NCI-H460 (cell line): ENCODE measurements around the gene RNU7-1. TPM values are rescaled to one million over a fixed set of nuclear protein-coding genes. Genes with fewer than 3 reads are reported as not detected.
A peak's percentile ranks its signal among the peaks of the same experiment; 100 is the strongest.

Source experiments
- DNase-seq: peaks from one replicate; pipeline ENCODE4 v3.0.0-alpha.2; 2016; ENCODE audit warnings: low read depth; ENCODE audit errors: extremely low read depth
- total RNA-seq: library from RNA; depleted of rRNA; stranded (reverse); fragments of >200 nt; shearing (Covaris generic); gene quantifications from 2 replicates; pipeline ENCODE4 v1.2.3, GENCODE V29; 2014

The RNU7-1 gene
- total RNA-seq, 1 experiment from 2014 or later = not detected

DNA sequence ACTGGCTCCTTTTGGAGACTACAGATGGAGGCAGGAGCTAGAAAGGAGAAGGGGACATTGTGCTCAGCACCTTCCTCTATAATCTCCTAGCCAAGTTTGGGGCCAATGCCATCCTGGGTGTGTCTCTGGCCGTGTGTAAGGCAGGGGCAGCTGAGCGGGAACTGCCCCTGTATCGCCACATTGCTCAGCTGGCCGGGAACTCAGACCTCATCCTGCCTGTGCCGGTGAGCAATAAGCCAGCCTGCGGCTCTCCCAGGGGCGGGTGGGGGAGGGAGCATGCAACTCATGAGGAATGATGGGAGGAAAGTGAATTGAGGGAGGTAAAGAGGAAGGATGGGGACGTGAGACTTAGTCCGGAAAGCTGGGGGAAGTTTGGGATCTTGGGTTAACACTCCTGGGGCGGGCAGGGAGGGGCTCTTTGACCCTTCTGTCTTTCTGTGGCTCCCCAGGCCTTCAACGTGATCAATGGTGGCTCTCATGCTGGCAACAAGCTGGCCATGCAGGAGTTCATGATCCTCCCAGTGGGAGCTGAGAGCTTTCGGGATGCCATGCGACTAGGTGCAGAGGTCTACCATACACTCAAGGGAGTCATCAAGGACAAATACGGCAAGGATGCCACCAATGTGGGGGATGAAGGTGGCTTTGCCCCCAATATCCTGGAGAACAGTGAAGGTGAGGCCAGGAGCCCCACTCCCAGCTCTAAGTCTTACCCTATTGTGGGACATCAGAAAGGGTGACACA lies 26.0 kb upstream of the RNU7-1 start:
- no peak for DNase-seq

DNA sequence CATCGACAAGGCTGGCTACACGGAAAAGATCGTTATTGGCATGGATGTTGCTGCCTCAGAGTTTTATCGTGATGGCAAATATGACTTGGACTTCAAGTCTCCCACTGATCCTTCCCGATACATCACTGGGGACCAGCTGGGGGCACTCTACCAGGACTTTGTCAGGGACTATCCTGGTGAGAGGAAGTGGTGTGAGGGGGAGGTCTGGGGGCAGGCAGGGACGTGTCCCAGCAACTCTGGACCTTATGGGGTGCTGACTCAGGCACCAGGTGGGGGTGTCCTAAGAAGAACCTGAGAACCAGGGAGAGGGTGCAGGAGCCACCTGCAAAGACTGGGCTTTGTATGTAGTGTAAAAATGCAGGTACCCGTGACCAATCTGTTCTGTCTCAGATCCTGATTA lies 24.0 kb upstream of the RNU7-1 start:
- no peak for DNase-seq

DNA sequence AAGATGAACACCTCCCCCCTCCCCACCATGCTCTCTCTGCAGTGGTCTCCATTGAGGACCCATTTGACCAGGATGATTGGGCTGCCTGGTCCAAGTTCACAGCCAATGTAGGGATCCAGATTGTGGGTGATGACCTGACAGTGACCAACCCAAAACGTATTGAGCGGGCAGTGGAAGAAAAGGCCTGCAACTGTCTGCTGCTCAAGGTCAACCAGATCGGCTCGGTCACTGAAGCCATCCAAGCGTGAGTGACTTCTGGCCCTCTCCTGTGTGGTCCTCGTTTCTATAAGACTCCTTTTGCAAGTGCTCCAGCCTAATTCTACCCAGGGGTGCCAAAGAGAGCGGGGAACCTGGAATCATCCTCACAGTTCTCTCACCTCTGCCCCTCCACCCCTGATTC lies 22.1 kb upstream of the RNU7-1 start:
- no peak for DNase-seq

DNA sequence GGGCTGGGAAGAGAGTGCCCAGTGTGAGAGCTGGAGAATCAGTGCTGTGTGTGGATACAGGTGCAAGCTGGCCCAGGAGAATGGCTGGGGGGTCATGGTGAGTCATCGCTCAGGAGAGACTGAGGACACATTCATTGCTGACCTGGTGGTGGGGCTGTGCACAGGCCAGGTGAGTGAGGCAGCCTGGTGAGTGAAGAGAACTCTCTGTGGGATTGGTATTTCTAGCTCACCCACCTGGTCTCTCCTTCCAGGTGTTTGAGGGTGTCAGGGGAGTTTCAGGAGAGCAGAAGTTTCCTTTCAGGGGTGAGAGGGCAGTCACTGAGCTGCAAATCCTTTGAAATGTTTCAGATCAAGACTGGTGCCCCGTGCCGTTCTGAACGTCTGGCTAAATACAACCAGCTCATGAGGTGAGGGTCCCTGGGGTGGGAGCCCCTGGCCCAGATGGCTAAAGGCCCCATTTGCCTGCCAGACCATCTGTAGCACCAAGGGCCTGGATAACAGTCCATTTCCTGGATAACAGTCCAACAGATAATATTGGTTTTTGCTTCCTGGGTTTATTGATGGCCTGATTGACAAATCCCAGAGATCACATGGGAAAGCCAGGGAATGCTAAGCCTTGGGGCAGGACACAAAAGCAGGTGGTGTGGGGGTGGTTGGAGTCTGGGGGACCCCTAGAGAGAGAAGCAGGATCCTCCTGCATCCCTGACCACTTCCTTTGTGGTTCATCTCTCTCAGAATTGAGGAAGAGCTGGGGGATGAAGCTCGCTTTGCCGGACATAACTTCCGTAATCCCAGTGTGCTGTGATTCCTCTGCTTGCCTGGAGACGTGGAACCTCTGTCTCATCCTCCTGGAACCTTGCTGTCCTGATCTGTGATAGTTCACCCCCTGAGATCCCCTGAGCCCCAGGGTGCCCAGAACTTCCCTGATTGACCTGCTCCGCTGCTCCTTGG lies 21.3 kb upstream of the RNU7-1 start:
- no peak for DNase-seq

DNA sequence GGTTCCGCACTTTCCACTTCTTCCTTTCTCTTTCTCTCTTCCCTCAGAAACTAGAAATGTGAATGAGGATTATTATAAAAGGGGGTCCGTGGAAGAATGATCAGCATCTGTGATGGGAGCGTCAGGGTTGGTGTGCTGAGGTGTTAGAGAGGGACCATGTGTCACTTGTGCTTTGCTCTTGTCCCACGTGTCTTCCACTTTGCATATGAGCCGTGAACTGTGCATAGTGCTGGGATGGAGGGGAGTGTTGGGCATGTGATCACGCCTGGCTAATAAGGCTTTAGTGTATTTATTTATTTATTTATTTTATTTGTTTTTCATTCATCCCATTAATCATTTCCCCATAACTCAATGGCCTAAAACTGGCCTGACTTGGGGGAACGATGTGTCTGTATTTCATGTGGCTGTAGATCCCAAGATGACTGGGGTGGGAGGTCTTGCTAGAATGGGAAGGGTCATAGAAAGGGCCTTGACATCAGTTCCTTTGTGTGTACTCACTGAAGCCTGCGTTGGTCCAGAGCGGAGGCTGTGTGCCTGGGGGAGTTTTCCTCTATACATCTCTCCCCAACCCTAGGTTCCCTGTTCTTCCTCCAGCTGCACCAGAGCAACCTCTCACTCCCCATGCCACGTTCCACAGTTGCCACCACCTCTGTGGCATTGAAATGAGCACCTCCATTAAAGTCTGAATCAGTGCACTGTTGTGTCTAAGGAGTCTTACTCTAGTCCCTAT lies 20.4 kb upstream of the RNU7-1 start:
- no peak for DNase-seq

DNA sequence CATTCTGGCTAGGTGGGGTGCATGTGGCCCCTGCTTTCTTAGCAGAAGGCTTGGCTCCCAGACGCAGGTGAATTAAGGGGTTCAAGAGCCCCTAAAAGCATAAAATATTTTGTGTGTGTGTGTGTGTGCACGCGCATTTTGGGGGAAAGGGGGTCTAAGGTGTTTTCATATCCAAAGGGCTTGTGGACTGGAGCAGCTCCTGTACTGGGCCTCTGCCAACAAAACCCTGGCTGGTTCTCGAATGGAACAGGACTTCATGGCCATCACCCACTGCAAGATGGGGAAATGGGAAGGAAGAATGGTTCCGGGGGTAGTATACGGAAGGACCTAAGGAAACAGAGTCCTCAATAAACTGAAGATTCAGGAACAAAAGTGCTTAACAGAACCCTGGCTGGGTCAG lies 19.8 kb upstream of the RNU7-1 start:
- no peak for DNase-seq

DNA sequence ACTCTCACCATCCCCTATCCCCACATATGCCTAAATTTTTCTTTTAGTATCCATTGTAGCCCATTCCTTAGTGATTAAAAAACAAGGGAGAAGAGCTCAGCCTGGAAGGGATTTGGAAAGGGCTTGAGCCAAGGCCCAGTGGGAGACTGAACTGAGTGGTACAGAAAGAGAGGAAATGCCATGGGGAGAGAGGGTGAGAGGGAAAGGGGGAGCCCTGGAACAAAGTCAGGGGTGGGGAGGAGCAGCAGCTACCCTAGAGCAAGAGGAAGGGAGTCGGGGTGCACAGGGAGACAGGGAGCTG lies 18.4 kb upstream of the RNU7-1 start:
- DNase-seq = no peak

DNA sequence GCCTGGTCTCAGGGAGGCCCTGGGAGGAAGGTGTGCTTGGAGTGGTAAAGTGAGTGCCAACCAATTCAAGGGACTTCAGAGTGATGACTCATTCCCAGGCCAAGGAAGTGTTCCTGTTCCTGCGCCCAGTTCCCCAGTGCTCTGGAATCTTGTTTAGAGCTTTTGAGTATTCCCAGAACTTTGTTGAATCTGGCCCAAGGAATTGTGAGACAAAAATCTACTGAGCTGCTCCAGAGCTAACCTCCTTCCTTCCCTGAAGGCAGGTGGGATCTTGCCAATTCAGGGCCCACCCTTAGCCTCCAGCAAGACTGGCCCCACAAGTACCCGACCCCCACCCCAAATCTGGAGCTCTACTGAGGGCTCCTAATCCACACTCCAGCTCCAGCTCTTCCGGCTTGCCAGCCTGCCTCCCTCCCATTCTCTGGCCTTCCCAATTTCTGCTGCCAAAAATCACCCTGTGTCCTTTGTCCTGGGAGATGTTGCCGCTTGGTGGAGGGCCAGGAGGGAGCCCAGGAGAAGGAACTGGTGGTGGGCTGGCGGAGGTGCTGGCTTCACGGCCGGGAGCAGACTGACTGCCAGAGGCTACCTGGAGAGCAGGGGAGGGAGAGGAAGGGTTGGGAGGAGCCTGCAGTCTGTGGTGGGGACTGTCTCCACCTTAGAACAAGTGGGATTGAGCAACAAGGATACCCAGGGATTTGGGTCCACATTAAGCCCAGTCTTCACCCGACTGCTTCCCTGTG lies 17.9 kb upstream of the RNU7-1 start:
- peak; percentile 63 for DNase-seq

DNA sequence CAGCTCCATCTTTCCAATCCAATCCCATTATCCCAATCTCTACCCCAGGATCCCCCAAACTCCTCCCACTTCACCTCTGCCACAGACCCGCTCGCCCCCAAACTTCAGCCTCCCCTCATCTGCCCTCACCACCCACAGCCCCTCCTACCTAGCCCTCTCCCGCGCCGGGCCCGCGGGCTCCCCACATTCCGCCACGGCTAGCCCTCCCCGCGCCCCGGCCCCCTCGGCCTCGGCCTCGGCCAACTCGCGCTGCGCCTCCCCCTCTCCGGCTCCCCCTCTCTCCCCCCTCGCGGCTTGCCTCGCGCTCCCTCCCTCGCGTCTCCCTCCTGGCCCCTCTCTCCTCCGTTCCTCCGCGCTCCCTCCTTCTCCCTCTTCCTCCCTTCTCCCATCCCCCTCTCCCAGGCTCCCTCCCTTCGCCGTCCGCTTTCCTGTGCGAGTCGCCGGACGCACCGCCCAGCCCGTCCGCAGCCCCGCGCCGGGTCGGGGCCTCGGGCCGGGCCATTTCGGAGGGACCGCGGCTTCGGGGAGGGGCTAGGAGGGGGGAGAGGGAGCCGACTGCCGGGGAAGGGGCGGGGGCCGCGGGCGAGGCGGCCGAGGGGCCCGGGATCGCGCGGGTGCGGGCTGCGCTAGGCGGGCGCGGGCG lies 16.1 kb upstream of the RNU7-1 start, which contains the start of gene ATN1:
Gene ATN1 (plus strand): TSS at position 581 of the 643 bp plus-strand sequence. CDS start 6,043 bp downstream, outside the sequence.
- peak; percentile 43 for DNase-seq

DNA sequence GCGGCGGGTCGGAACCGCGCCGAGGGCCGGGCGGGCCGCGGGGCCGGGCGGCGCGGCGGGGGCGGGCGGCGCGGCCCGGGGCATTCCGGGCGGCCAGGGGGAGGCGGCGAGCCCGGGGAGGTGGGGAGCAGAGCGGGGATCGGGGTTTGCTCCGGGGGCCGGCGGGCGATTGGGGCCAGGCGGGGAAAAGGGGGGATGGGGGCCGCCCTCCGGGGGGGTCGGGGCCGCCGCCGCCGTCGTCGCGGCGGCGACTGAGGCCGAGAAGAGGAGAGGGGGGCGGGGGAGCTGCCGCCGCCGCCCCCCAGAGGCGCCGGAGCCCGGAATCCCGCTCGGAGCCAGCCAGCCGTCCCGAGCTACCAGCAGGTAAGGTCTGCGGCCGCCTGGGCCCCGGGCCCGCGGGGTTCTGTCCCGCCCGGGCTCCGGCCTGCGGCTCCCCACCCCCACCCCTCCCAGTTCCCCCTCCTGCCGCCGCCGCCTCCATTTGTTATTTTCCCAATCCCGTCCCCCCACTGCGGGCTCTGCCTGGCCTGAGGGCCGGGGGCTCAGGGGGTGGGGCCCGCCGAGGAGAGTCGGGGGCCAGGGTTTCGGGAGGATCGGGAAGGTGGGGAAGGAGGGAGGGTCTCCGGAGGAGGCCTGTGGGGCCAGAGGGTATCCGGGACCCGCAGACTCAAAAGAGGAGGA lies 15.5 kb upstream of the RNU7-1 start:
- DNase-seq = no peak

DNA sequence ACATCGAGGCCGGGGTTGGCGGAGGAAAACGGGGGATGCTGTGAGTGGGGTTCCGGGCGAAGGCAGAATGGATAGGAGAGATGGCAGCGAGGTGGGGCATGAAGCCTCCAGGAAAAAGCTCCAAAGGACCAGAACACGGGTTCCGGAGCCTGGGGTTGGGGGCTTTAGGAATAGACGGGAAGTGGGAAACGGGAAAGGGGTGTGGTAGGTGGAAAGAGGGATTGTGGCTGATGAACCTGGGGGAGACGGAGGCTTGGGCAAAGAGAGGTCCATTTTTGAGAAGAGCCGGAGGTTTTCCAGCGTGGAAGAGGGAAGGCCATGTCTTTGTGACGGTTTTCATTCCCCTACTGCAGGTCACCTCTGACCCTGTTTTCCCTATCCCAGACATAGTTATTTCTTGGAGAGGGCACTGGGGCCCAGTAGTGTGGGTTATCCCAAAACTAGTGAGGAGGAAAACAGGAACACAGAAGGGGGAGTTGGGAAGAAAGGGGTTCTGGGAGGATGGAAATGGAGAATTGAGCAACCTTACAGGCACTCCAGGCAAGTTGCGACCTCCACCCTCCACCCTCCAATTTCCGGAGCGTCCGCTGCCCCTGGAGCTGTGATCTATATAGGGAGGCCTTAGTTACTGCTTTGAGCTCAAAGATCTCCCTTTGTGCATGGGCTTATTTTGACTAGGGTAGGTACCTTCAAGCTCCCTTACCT lies 14.8 kb upstream of the RNU7-1 start:
- DNase-seq = no peak

DNA sequence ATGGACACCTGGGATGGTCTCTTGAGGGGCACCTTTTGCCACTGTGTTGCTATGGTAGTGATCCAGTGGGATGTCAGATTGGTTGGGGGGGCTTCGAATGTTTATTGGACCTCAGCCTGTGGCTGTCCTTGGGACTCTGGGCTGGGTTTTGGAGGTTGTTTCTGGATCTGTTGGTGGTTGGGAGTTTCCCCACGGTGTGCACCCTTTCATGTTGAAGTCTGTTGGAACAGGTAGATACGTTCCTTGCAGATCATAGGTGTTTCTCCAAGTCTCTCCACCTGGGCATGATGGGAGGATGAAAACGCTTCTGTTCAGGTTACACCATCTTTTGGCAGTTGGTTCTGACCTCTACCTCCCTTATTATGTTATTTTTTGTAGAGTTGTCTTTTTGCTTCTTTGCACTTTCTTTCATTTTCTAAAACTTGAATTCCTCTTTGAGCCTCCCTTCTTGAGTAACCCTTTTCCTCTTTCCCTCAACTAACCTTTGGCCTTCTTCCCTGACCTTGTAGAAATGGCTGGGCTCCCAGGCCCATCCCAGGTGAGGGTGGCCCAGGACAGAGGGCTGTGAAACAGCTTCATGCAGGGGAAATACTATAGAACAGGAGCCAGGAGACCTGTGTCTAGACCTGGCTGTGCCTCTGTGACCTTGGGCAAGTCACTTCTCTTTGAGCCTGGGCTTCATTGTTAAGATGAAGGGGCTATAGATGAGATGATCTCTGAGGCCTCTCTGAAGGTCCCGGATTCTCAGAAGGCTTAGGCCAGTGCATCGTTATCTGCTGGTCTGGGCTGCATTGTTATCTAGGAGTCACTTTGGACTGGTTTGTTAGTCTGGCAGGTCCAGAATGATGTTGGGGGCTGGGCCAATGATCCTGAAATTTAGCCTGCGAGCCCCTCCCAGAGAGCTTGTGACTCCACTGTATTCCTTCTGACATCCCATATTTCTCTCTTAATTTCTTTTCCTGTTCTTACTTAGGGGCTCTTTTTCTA lies 13.9 kb upstream of the RNU7-1 start:
- no peak for DNase-seq

DNA sequence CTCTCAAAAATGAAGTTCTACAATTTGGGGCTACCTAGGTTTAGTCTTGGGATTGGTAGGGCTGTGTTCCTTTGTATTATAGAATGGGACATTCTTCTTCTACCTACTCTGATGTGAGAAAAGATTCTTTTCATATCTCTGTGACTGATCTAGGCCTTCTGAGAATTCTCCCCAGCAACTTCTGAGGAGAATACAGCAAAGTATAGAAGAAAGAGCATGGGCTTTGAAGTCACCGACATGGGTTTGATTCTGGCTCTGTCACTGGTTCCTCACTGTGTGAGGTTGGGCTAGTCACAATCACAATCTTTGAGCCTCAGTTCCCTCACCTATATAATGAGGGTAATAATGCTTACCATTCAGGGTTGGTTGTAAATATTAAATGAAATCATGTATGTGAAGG lies 10.8 kb upstream of the RNU7-1 start:
- DNase-seq = no peak

DNA sequence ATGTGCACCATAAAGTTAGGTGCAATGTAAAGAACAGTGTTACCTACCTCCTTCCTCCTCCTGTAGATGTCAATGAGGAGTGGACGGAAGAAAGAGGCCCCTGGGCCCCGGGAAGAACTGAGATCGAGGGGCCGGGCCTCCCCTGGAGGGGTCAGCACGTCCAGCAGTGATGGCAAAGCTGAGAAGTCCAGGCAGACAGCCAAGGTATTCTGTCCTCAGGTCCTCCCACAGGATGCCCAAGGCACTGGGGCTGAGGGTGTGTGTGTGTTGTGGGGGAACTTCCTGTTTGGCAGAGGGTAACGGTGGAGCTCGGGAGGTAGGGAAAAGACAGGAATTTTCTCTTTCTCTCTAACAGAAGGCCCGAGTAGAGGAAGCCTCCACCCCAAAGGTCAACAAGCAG lies 9.5 kb upstream of the RNU7-1 start:
- no peak for DNase-seq

DNA sequence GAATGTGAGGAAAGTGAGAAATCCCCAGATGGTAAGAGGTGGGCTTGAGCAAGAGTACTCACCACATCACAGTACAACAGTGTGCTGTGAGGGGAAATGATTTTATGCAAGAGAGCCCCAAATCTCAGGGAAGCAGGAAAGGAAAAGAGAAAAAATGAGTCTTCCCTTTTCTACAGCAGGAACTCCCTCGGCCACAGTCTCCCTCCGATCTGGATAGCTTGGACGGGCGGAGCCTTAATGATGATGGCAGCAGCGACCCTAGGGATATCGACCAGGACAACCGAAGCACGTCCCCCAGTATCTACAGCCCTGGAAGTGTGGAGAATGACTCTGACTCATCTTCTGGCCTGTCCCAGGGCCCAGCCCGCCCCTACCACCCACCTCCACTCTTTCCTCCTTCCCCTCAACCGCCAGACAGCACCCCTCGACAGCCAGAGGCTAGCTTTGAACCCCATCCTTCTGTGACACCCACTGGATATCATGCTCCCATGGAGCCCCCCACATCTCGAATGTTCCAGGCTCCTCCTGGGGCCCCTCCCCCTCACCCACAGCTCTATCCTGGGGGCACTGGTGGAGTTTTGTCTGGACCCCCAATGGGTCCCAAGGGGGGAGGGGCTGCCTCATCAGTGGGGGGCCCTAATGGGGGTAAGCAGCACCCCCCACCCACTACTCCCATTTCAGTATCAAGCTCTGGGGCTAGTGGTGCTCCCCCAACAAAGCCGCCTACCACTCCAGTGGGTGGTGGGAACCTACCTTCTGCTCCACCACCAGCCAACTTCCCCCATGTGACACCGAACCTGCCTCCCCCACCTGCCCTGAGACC lies 8.0 kb upstream of the RNU7-1 start:
- no peak for DNase-seq

DNA sequence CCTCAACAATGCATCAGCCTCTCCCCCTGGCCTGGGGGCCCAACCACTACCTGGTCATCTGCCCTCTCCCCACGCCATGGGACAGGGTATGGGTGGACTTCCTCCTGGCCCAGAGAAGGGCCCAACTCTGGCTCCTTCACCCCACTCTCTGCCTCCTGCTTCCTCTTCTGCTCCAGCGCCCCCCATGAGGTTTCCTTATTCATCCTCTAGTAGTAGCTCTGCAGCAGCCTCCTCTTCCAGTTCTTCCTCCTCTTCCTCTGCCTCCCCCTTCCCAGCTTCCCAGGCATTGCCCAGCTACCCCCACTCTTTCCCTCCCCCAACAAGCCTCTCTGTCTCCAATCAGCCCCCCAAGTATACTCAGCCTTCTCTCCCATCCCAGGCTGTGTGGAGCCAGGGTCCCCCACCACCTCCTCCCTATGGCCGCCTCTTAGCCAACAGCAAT lies 7.4 kb upstream of the RNU7-1 start:
- DNase-seq = no peak
